BLaER1 treated with 17β-estradiol and CSF1 and Interleukin-3, amounts not matched to agents 10 nM and 100 nM (cell line): Measurements from ENCODE around the gene ARL4C.

Source experiments
- H3K27ac ChIP-seq, 11 experiments: shearing (Covaris generic); formaldehyde crosslinking; 2 replicates each; pipeline ENCODE4 v1.8.1; 2022
- H3K27me3 ChIP-seq, 11 experiments: shearing (Covaris generic); formaldehyde crosslinking; 2 replicates each; pipeline ENCODE4 v1.8.1; 2022
- H3K36me3 ChIP-seq, 11 experiments: shearing (Covaris generic); formaldehyde crosslinking; 2 replicates each; pipeline ENCODE4 v1.8.1; 2022
- H3K4me1 ChIP-seq, 10 experiments: shearing (Covaris generic); formaldehyde crosslinking; 2 replicates each; pipeline ENCODE4 v1.8.1; 2022
- H3K4me2 ChIP-seq, 11 experiments: shearing (Covaris generic); formaldehyde crosslinking; 2 replicates each; pipeline ENCODE4 v1.8.1; 2022
- H3K4me3 ChIP-seq, 10 experiments: shearing (Covaris generic); formaldehyde crosslinking; 2 replicates each; pipeline ENCODE4 v1.8.1; 2022
- H3K9ac ChIP-seq, 11 experiments: shearing (Covaris generic); formaldehyde crosslinking; 2 replicates each; pipeline ENCODE4 v1.8.1; 2022
- H3K9me3 ChIP-seq, 11 experiments: shearing (Covaris generic); formaldehyde crosslinking; replicated peaks in 1 of 11; 2 replicates each; pipeline ENCODE4 v1.8.1; 2022
- H4K20me1 ChIP-seq, 11 experiments: shearing (Covaris generic); formaldehyde crosslinking; 2 replicates each; pipeline ENCODE4 v1.8.1; 2022
- Cebpa-rat ChIP-seq, 11 experiments: shearing (Covaris generic); IDR thresholded peaks; 2 replicates each; pipeline ENCODE4 v1.8.1; 2022

Gene ARL4C

DNA sequence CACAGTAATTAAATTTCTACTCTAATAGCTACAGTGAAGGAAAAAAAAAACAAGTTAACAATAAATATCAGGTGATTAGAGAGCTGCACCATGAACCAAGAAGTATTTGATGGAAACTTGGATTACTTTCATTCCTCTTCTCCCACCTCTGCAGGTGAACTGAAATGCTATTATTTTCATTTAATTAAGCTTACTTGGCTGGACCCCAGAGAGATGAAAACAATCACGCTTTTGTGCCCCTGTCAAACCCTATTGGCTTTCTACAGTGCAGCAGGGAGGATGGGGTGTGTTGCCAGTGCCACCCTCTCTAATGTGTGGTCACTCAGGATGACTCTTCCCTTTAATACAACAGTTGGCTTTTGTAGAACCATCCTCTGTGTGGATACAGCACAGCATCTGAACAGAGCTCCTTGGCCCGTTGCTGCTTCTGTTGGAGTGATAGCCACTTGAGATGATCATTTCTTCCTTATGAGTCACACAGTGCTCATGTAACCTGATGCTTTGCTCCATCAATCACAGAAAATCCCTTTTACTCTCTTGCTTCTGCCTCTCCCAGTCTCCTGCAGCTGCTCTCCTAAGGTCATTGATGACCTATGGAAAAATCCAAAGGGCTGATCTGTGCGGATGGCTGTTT is 5.5 kb upstream of the ARL4C start:
- Histone ChIP-seq H3K27ac (no peak overlapping the region), H4K20me1 (no peaks in the 10 kb centered on the region), H3K4me2 (no peak overlapping the region), H3K4me3 (no peak overlapping the region), H3K36me3 (no peaks in the 10 kb centered on the region), H3K9me3 (no peaks in the 10 kb centered on the region), H3K27me3 (peaks cover 0 to 11% (median 0%) of the 10 kb centered on the region in 11 experiments; a peak in 3 of 22 replicates), H3K9ac (no peak overlapping the region), H3K4me1 (peaks cover 6 to 47% (median 34%) of the 10 kb centered on the region in 10 experiments; a peak in 18 of 20 replicates)
- TF ChIP-seq Cebpa-rat (IDR thresholded peaks at IDR 0.05), result no peak

DNA sequence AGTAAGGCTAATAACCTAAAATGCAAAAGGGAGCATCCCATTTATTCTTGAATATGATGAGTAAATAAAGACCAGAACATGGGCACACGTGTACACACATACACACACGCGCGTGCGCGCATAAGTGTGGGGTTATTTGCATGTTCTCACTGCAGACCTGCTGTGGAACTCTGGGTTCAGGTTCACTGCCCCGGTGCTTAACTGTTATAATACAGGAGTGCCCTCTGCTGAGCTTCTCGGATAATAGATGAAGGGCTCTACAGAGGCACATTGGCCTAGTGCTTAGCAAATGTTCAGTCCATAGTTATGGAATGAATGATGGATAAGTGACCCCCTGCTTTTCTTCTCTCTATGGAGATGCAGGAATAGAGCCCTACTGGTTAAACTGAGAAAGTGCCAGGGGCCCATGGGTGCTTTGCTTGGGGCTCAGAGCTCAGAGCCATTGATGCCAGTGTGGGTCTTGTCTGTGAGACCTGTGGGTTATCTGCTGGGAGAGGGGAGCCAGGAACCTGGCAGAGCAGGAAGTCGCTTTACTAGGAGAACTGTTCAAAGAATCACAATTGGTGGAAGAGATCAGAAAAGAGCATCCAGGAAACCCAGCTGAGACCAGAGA is 3.6 kb upstream of the ARL4C start:
- peaks cover 1 to 13% (median 11%) of the 10 kb centered on the region in 11 experiments; a peak in 14 of 22 replicates for H4K20me1 ChIP-seq
- peaks cover 0 to 7% (median 0%) of the 10 kb centered on the region in 11 experiments; a peak in 6 of 22 replicates for H3K36me3 ChIP-seq
- H3K4me1 ChIP-seq, result peaks cover 6 to 41% (median 33%) of the 10 kb centered on the region in 10 experiments; a peak in 18 of 20 replicates
- no peaks in the 10 kb centered on the region for H3K9me3 ChIP-seq
- H3K4me3 ChIP-seq, result no peak overlapping the region
- no peak for TF ChIP-seq Cebpa-rat (IDR thresholded peaks at IDR 0.05)
- H3K27ac ChIP-seq, result no peak overlapping the region
- peaks cover 0 to 16% (median 0%) of the 10 kb centered on the region in 11 experiments; a peak in 3 of 22 replicates for H3K27me3 ChIP-seq
- peak overlapping the region in 5 of 11 experiments; percentile 19 to 92 (median 84); a peak in 9 of 22 replicates for H3K4me2 ChIP-seq
- peak overlapping the region in 4 of 11 experiments; percentile 2 to 34 (median 15); a peak in 3 of 22 replicates for H3K9ac ChIP-seq

DNA sequence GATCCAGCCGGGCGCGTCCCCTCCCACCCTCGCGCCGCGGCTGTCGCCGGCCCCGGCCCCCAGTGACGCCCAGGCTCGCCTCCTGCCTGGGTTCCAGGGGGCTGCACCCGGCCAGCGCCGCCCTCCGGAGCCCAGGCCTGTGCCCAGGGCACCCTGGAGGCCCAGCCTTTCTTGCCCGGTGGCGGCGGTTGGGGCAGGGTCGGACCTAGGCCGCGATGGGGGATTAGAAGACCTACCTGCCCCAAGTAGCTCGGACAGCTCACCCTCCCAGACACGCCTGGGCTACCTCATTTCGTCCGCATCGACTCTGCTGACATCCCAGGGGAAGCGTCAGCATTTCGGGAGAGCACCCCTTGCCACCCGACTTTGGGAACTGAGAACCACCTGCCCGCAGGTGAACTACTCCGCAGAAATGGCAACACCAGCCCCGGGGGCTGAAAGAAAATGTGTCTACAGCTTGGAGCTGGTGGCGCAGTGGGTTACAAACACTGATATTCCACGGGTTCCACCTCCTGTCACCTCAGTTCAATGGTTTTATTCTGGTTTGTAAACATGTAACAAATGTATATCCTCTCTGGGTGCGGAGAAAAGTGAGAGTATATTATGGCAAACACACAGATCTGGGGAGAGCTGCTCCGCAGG is 834 bp upstream of the ARL4C start:
- peak overlapping the region; percentile 52 to 90 (median 65) for H3K4me3 ChIP-seq
- peak overlapping the region; percentile 74 to 90 (median 85) for H3K27ac ChIP-seq
- no peak for TF ChIP-seq Cebpa-rat (IDR thresholded peaks at IDR 0.05)
- H3K4me2 ChIP-seq, result peak overlapping the region; percentile 73 to 92 (median 86)
- peaks cover 4 to 41% (median 31%) of the 10 kb centered on the region in 11 experiments; a peak in 17 of 22 replicates for H4K20me1 ChIP-seq
- H3K9ac ChIP-seq, result peak overlapping the region; percentile 78 to 93 (median 83)
- peaks cover 0 to 35% (median 0%) of the 10 kb centered on the region in 11 experiments; a peak in 7 of 22 replicates for H3K36me3 ChIP-seq
- peaks cover 11 to 64% (median 42%) of the 10 kb centered on the region in 10 experiments; a peak in 19 of 20 replicates for H3K4me1 ChIP-seq
- H3K9me3 ChIP-seq, result no peaks in the 10 kb centered on the region
- H3K27me3 ChIP-seq, result peaks cover 0 to 19% (median 0%) of the 10 kb centered on the region in 11 experiments; a peak in 3 of 22 replicates

DNA sequence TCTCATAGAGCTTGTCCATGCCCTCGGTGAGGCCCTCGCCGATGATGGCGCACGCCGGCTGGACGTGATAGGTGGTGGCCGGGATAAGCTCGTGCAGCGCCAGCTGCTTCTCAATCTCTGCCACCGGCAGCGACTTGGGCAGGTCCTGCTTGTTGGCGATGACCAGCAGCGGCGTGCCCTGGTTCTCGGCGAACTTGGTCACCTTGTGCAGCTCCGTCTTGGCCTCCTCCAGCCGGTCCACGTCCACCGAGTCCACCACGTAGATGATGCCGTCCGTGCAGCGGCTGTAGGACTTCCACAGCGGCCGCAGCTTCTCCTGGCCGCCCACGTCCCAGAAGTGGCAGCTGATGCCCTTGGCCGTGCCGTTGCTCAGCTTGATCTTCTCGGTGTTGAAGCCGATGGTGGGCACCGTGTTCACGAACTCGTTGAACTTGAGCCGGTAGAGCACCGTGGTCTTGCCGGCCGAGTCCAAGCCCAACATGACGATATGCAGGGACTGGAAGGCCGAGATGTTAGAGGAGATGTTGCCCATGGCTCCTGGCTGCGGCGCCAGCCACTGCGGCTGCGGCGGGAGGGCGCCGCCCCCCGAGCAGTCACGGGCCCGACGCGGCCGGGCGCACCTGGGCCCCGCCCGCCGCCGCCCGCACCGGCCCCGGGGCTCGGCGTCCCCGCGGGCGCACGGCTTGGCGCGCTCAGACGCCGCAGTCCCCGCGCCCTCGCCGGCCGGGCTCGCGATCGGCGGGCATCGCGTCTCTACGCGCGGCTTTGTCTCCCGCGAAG is 636 bp downstream of the ARL4C start:
- no peaks in the 10 kb centered on the region for H3K9me3 ChIP-seq
- H3K36me3 ChIP-seq, result peaks cover 0 to 47% (median 5%) of the 10 kb centered on the region in 11 experiments; a peak in 8 of 22 replicates
- peak overlapping the region; percentile 80 to 96 (median 84) for H3K9ac ChIP-seq
- peak overlapping the region; percentile 72 to 93 (median 82) for H3K27ac ChIP-seq
- TF ChIP-seq Cebpa-rat (IDR thresholded peaks at IDR 0.05), result no peak
- H3K4me1 ChIP-seq, result peaks cover 25 to 78% (median 56%) of the 10 kb centered on the region in 10 experiments
- peak overlapping the region; percentile 81 to 99 (median 90) for H3K4me3 ChIP-seq
- H4K20me1 ChIP-seq, result peaks cover 6 to 55% (median 46%) of the 10 kb centered on the region in 11 experiments; a peak in 18 of 22 replicates
- H3K4me2 ChIP-seq, result peak overlapping the region; percentile 89 to 99 (median 95)
- H3K27me3 ChIP-seq, result peaks cover 0 to 19% (median 0%) of the 10 kb centered on the region in 11 experiments; a peak in 3 of 22 replicates

DNA sequence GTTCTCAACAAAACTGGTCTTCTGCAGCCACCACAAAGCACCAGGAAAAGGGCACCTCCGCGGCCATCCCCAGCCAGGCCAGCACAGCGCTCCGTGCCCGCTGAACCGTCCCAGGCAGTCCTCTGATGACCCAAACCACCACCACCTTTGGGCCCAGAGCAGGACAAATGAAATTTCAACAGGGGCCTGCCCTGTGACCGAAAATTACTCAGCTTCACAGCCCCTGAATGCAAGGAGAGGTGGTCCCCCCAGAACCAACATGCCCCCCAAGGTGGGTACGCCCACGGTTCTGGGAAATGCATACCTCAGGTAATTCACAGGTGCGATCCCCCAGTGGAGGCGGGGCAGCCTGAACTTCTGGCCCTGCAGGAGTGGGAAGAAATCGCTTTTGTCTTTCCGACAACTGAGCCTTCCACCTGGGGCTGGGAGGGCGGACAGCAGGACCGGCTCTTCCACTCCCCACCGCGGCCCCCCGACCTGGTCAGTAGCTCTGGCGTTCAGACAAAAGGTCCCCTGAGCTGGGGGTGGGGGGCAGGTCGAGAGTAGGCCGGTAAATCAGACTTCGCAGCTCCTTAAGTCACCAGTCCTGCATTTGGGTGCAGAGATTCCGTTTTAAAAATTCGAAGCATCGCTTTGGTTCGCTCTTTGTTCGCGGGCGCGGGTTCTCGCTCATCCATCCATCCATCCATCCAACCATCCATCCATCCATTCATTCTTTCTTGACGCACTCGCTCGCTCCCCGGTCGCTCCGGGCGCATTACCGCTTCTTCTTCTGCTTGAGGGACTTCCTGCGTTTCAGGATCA is 1.4 kb downstream of the ARL4C start:
- peak overlapping the region; percentile 72 to 93 (median 82) for H3K27ac ChIP-seq
- H3K27me3 ChIP-seq, result peaks cover 0 to 19% (median 0%) of the 10 kb centered on the region in 11 experiments; a peak in 3 of 22 replicates
- H3K9me3 ChIP-seq, result no peaks in the 10 kb centered on the region
- peaks cover 6 to 63% (median 53%) of the 10 kb centered on the region in 11 experiments; a peak in 18 of 22 replicates for H4K20me1 ChIP-seq
- H3K9ac ChIP-seq, result peak overlapping the region; percentile 80 to 96 (median 84)
- peaks cover 33 to 79% (median 60%) of the 10 kb centered on the region in 10 experiments for H3K4me1 ChIP-seq
- TF ChIP-seq Cebpa-rat (IDR thresholded peaks at IDR 0.05), result no peak
- peak overlapping the region; percentile 81 to 99 (median 90) for H3K4me3 ChIP-seq
- H3K36me3 ChIP-seq, result peaks cover 0 to 53% (median 5%) of the 10 kb centered on the region in 11 experiments; a peak in 8 of 22 replicates
- H3K4me2 ChIP-seq, result peak overlapping the region; percentile 89 to 99 (median 95)

DNA sequence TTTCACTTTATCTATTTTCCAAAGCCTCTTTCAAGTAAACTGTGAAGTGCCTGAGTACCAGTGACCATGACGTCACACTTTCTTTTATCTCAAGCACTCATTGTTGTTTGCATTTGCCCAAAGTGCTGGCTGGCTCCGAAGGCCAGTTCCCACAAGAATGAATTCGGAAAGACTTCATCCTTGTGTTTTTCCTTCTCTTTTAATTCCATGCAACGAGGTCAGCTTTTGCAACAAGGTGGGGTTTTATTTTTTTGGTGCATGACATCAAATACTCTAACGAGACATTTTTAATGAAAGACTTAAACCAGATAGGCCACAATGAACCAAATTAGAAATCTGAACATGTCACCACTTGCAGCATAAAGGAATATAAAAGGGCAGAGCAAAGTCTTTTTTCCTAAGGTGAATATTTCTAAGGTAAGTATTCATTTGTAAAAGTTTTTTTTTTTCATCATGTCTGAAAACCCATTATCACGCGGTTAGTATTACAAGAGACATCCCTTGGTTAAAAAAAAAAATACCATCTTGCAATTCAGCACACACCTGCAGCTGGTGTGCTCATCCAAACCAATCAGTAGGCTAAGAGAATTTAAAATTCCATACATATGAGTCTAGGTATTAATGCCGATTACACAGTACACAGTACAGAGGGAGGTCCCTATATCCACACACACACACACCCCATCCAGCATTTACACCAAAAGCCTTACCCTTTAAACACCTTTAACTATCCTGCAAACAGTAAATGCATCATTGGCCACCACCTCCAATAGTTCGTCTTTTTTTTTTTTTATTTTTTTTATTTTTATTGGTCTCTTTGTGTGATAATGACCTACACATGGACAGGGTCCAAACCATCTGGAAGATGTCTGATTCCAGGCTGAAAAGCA is 2.3 kb downstream of the ARL4C start:
- Histone ChIP-seq H3K9ac (peak overlapping the region; percentile 80 to 96 (median 84)), H3K27me3 (peaks cover 0 to 19% (median 0%) of the 10 kb centered on the region in 11 experiments; a peak in 3 of 22 replicates), H3K9me3 (no peaks in the 10 kb centered on the region), H3K4me1 (peaks cover 42 to 82% (median 62%) of the 10 kb centered on the region in 10 experiments), H3K36me3 (peaks cover 0 to 61% (median 5%) of the 10 kb centered on the region in 11 experiments; a peak in 8 of 22 replicates), H3K27ac (peak overlapping the region; percentile 19 to 93 (median 82); a peak in 20 of 22 replicates), H3K4me2 (peak overlapping the region; percentile 89 to 99 (median 95)), H4K20me1 (peaks cover 6 to 72% (median 55%) of the 10 kb centered on the region in 11 experiments; a peak in 18 of 22 replicates), H3K4me3 (peak overlapping the region; percentile 81 to 99 (median 90))
- no peak for TF ChIP-seq Cebpa-rat (IDR thresholded peaks at IDR 0.05)
